HG02970 (cell line): ENCODE results near the gene PRELID3B.

Experiments
- ATAC-seq: cut with Tn5 transposase; IDR thresholded peaks from one replicate; pipeline ENCODE4 v1.9.1; 2021; ENCODE audit warnings: mild to moderate bottlenecking, moderate library complexity, moderate number of reproducible peaks; ENCODE audit not compliant: unreplicated experiment, low FRiP score

PRELID3B gene

GRCh38 chr20:59000326-59000725 is 42.3 kb downstream of the PRELID3B start:
- no peak for ATAC-seq

GRCh38 chr20:58998656-58999055 is 43.9 kb downstream of the PRELID3B start:
- no peak for ATAC-seq

GRCh38 chr20:58997141-58997770 is 45.3 kb downstream of the PRELID3B start:
- ATAC-seq = no peak

GRCh38 chr20:58996226-58996611 is 46.4 kb downstream of the PRELID3B start:
- no peak for ATAC-seq

GRCh38 chr20:58995461-58996225 is 46.9 kb downstream of the PRELID3B start:
- ATAC-seq = no peak

GRCh38 chr20:58994390-58995159 is 48.0 kb downstream of the PRELID3B start:
- ATAC-seq = no peak

- ATAC-seq = no peak
Measured at GRCh38 chr20:58993332-58994248, 49.0 kb downstream of the PRELID3B start.

GRCh38 chr20:58992911-58993310 is 49.7 kb downstream of the PRELID3B start:
- no peak for ATAC-seq

GRCh38 chr20:58991715-58992114 is 50.9 kb downstream of the PRELID3B start:
- ATAC-seq = no peak

GRCh38 chr20:58990651-58991445 is 51.7 kb downstream of the PRELID3B start:
- ATAC-seq = no peak

- no peak for ATAC-seq
Measured at GRCh38 chr20:58989196-58989595, 53.4 kb downstream of the PRELID3B start.

GRCh38 chr20:58988565-58988882 is 54.1 kb downstream of the PRELID3B start:
- ATAC-seq = no peak

- no peak for ATAC-seq
Measured at GRCh38 chr20:58987790-58988564, 54.6 kb downstream of the PRELID3B start.

- ATAC-seq = no peak
Measured at GRCh38 chr20:58986968-58987517, 55.5 kb downstream of the PRELID3B start.

GRCh38 chr20:58986286-58986967 is 56.2 kb downstream of the PRELID3B start:
- no peak for ATAC-seq

GRCh38 chr20:58985656-58986055 is 56.9 kb downstream of the PRELID3B start:
- no peak for ATAC-seq

GRCh38 chr20:58984691-58985090 is 57.9 kb downstream of the PRELID3B start:
- ATAC-seq = no peak
